Measurements from ENCODE around the gene TOR3A. TPM values are rescaled to one million over a fixed set of nuclear protein-coding genes. Genes with fewer than 3 reads are reported as not detected.
"Not testable (repeated sequence)": the region's sequence is repeated elsewhere in the genome, so short reads cannot be mapped to it uniquely, and the experiment has no call there.

TOR3A gene
- total RNA-seq, 2 experiments from 2014 or later = 52.4 to 56.1 TPM

DNA sequence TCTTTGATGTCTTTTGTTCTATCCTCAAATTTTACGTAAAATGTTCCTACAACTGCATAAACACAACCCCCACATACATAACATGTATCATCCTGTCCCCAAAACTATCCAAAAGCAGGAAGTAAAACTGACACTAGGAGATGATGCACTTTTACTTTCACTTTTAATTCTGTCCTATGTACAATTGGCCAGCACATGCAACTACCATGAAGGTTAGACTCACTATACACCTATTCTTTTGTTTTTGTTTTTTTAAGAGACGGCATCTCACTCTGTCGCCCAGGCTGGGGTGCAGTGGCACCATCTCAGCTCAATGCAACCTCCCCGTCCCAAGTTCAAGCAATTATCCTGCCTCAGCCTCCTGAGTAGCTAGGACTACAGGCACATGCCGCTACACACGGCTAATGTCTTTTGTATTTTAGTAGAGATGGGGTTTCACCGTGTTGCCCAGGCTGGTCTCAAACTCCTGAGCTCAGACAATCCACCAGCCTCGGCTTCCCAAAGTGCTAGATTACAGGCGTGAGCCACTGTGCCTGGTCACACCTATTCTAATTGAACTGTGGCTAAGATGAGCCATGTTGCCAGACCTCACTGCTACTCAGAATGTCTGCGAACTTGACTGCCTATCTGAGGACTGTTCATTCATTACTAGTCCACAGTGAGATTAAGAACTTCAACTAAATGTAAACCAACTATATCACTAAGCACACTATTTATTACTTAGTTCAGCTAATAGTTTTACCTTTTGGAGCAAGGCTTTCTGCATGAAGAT lies 48.0 kb downstream of the TOR3A start:
- H3K27ac Mint-ChIP-seq = peak overlapping the region; percentile 92
- ATAC-seq (peak; percentile 99), DNase-seq (no peak)
- peaks cover 9% of the 10 kb centered on the region for H3K36me3 Mint-ChIP-seq
- no peaks in the 10 kb centered on the region for H3K9me3 Mint-ChIP-seq (ENCODE audit: low read depth)
- H3K27me3 Mint-ChIP-seq = no peaks in the 10 kb centered on the region
- peaks cover 19% of the 10 kb centered on the region for H3K4me1 Mint-ChIP-seq
- H3K4me3 Mint-ChIP-seq = peak overlapping the region; percentile 75
- CTCF ChIA-PET = interaction anchor here (0.6 to 2.8 kb wide), 5 partner anchors 9 to 239 kb away, joined by 3 to 13 read pairs (median 3); no protein-coding TSS in a partner anchor

DNA sequence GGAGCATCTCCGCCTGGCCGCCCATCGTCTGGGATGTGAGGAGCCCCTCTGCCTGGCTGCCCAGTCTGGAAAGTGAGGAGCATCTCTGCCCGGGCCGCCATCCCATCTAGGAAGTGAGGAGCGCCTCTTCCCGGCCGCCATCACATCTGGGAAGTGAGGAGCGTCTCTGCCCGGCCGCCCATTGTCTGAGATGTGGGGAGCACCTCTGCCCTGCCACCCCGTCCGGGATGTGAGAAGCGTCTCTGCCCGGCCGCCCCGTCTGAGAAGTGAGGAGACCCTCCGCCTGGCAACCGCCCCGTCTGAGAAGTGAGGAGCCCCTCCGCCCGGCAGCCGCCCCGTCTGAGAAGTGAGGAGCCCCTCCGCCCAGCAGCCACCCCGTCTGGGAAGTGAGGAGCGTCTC lies 53.3 kb downstream of the TOR3A start:
- H3K27me3 Mint-ChIP-seq; CTCF ChIA-PET; DNase-seq; H3K9me3 Mint-ChIP-seq (ENCODE audit: low read depth); H3K4me1 Mint-ChIP-seq; ATAC-seq; H3K27ac Mint-ChIP-seq; H3K4me3 Mint-ChIP-seq; H3K36me3 Mint-ChIP-seq: not testable (repeated sequence)

DNA sequence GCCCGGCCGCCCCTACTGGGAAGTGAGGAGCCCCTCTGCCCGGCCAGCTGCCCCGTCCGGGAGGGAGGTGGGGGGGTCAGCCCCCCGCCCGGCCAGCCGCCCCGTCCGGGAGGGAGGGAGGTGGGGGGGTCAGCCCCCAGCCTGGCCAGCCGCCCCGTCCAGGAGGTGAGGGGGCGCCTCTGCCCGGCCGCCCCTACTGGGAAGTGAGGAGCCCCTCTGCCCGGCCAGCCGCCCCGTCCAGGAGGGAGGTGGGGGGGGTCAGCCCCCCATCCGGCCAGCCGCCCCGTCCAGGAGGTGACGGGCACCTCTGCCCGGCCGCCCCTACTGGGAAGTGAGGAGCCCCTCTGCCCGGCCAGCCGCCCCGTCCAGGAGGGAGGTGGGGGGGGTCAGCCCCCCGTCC lies 53.8 kb downstream of the TOR3A start:
- H3K4me1 Mint-ChIP-seq; H3K9me3 Mint-ChIP-seq (ENCODE audit: low read depth); DNase-seq; ATAC-seq; H3K4me3 Mint-ChIP-seq; CTCF ChIA-PET; H3K27me3 Mint-ChIP-seq; H3K36me3 Mint-ChIP-seq; H3K27ac Mint-ChIP-seq: not testable (repeated sequence)

DNA sequence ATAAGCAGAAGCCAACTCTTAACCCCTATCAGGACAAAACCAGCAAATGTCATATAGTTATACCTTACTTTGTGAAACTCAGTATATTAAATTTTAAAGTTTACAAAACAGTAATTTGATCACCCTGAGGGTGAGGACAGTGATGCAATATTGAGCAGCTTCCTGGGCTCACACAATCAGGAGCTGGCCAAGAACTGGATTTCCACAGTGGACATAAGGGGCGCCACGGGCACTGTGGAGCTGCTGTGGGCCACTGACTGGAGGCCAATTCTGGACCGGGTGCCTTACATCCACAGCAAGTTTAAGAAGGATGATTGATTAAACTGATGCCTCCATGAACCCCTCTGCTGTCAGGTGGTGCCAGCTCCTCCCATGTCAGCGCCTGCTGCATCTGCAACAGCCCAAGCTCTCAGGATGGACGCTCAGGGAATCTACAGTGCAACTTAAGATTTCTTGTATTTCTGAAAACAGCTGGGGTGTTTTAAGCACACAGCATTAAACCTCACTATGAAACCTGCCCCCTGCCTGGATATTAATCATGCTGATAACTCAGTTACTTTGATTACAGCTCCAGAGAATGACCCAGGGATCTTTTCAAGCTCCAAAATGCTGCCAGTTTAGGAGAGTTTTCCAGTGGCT lies 55.9 kb downstream of the TOR3A start:
- Mint-ChIP-seq H3K27ac (no peak overlapping the region), H3K36me3 (no peaks in the 10 kb centered on the region), H3K4me3 (no peak overlapping the region), H3K27me3 (no peaks in the 10 kb centered on the region), H3K9me3 (ENCODE audit: low read depth) (no peaks in the 10 kb centered on the region), H3K4me1 (peaks cover 11% of the 10 kb centered on the region)
- CTCF ChIA-PET = interaction anchor here (1.2 kb wide), 1 partner anchor 16 kb away, joined by 4 read pairs; no protein-coding TSS in a partner anchor
- ATAC-seq = no peak
- no peak for DNase-seq

DNA sequence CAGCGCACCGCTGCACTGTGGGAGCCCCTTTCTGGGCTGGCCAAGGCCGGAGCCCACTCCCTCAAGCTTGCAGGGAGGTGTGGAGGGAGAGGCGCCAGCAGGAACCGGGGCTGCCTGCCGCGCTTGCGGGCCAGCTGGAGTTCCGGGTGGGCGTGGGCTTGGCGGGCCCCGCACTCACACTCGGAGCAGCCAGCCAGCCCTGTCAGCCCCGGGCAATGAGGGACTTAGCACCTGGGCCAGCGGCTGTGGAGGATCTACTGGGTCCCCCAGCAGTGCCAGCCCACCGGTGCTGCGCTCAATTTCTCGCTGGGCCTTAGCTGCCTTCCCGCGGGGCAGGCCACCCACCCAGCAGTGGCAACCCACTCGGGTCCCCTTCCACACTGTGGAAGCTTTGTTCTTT lies 56.9 kb downstream of the TOR3A start:
- H3K27me3 Mint-ChIP-seq; CTCF ChIA-PET; H3K27ac Mint-ChIP-seq; ATAC-seq; H3K36me3 Mint-ChIP-seq; H3K9me3 Mint-ChIP-seq (ENCODE audit: low read depth); H3K4me3 Mint-ChIP-seq; DNase-seq: not testable (repeated sequence)
- peaks cover 16% of the 10 kb centered on the region for H3K4me1 Mint-ChIP-seq

DNA sequence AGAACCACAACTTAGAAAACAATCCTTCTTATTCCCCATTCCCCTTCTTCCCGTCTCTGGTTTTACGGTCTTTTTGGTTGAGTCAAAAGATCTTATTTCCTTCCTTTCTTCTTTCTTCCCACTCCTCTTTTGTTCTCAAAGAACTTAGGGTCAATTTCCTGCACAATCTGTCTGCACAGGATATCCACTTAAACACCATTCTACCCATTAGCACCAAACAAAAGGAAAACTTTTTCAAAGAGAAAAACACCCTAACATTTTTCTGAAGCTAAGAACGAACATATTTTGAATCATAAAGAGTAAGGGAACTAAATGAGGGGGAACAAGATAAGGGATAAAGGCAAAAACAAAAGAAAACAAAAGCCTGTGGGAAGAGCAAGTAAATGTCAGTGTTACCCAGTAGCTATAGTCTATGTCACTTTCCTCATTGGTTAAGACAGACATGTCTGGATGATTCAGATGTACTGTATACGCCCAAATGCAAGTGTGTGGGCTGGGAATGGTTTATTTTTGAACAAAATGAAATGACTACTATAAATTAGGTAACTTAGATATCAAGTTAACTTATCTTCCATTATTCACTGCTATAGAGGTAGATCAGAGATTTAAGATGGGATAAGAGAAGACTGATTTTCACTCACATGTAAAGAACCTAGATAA lies 59.9 kb downstream of the TOR3A start:
- ATAC-seq (no peak), DNase-seq (no peak)
- Mint-ChIP-seq H3K27ac (no peak overlapping the region), H3K9me3 (ENCODE audit: low read depth) (no peaks in the 10 kb centered on the region), H3K4me3 (no peak overlapping the region), H3K4me1 (peaks cover 16% of the 10 kb centered on the region), H3K36me3 (no peaks in the 10 kb centered on the region), H3K27me3 (no peaks in the 10 kb centered on the region)
- CTCF ChIA-PET = interaction anchor here (0.7 to 2.0 kb wide), 2 partner anchors 9 to 21 kb away, joined by 3 to 6 read pairs; no protein-coding TSS in a partner anchor

DNA sequence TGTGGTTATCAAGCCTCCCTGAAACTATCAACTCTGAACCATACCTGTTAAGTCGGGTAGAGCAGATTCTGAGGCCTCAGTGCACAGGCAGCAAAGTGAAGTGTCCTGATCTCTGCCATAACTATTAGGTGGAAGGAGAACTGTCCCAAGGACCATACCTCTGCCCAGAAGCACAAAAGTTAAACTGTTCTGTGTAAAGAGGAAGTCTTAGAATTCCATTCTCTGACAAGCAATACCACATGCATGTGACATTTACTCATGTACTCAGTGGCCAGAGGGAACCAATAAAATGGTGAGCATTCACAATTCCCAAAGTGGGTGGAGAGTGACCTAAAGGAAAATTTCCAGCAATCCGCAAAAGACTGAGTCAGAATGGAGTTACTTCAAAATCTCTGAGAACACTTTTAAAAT lies 61.0 kb downstream of the TOR3A start:
- DNase-seq = no peak
- no peak for ATAC-seq
- Mint-ChIP-seq H3K36me3 (no peaks in the 10 kb centered on the region), H3K27me3 (no peaks in the 10 kb centered on the region), H3K27ac (peak overlapping the region; percentile 36), H3K4me1 (peaks cover 16% of the 10 kb centered on the region), H3K9me3 (ENCODE audit: low read depth) (no peaks in the 10 kb centered on the region), H3K4me3 (no peak overlapping the region)
- CTCF ChIA-PET = interaction anchor here (2.0 kb wide), 1 partner anchor 22 kb away, joined by 6 read pairs; no protein-coding TSS in a partner anchor

DNA sequence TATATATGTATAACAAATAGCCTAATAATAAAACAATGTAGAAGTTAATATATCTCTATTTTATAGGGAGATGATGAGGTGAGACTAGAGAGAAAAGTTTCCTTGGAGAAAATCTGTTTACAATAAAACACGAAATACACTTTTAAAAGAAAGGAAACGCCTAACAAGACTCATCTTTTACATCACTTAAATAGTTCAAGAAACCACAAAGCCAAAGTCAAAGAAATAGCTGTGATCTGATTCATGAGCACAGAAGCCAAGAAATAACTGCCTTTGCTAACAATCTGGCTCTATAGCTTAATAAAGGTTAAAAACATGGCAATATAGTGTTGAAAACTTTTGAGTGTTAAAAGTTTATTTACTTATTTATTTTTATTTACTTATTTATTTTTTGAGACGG lies 61.5 kb downstream of the TOR3A start:
- DNase-seq = no peak
- CTCF ChIA-PET = no interaction called here
- Mint-ChIP-seq H3K27ac (no peak overlapping the region), H3K36me3 (peaks cover under 1% of the 10 kb centered on the region), H3K4me3 (no peak overlapping the region), H3K27me3 (no peaks in the 10 kb centered on the region), H3K4me1 (peaks cover 16% of the 10 kb centered on the region), H3K9me3 (ENCODE audit: low read depth) (no peaks in the 10 kb centered on the region)
- peak; percentile 42 for ATAC-seq

DNA sequence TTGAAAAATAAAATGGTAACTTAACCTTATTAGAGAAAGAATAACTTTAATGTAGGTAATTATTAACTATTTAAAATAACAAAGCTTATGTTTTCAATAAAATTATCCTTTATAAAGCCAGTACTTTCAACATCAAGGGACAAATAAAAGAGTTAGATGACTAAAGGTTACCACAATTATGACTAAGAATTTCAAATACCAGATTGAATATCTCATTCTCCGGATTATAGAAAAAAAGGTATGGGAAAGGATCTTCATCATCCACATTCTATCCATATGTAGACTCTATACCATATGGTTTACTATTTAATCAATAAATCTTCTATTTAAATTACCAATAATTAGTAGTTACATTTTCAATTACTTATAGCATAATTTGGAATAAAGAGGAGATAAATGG lies 62.8 kb downstream of the TOR3A start:
- Mint-ChIP-seq H3K27me3 (no peaks in the 10 kb centered on the region), H3K4me1 (peaks cover 16% of the 10 kb centered on the region), H3K9me3 (ENCODE audit: low read depth) (no peaks in the 10 kb centered on the region), H3K4me3 (no peak overlapping the region), H3K36me3 (peaks cover 5% of the 10 kb centered on the region), H3K27ac (no peak overlapping the region)
- CTCF ChIA-PET = no interaction called here
- ATAC-seq = no peak
- DNase-seq = no peak

DNA sequence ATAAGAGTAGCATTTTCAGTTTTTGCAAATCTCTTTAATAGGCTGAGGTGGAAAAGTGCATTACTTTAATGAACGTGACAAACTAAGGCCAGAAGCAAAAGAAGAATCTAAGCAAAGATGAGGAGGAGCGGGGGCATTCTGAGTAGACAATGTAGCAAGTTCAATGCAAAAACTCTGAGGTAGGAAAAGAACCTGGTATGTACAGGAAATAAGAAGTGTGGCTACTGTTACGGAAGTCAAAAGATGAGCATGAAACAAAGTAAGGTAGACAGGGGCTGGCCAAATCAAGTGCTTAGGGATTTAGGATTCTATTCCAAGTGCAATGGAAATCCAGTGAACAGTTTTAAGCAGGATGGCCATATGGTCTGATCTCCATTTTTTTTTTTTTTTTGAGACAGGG lies 63.7 kb downstream of the TOR3A start:
- DNase-seq (no peak), ATAC-seq (no peak)
- H3K27ac Mint-ChIP-seq = no peak overlapping the region
- CTCF ChIA-PET = no interaction called here
- no peak overlapping the region for H3K4me3 Mint-ChIP-seq
- no peaks in the 10 kb centered on the region for H3K27me3 Mint-ChIP-seq
- H3K9me3 Mint-ChIP-seq (ENCODE audit: low read depth) = peaks cover 4% of the 10 kb centered on the region
- H3K4me1 Mint-ChIP-seq = peaks cover 16% of the 10 kb centered on the region
- H3K36me3 Mint-ChIP-seq = peaks cover 9% of the 10 kb centered on the region

Other genes starting within 250 kb of the TOR3A start
- not detected for gene ANGPTL1, start 211.0 kb upstream of the TOR3A start, total RNA-seq
- gene FAM20B, start 56.2 kb upstream of the TOR3A start, total RNA-seq = 10 to 100 TPM; 23.8 to 30.7 TPM
- gene ABL2, start 147.6 kb downstream of the TOR3A start, total RNA-seq = 1 to 10 TPM; 7.8 to 8.0 TPM
- gene SOAT1, start 211.7 kb downstream of the TOR3A start, total RNA-seq = 10 to 100 TPM; 47.8 to 84.5 TPM